HG02981 (cell line): ENCODE data around the gene FAM163B.

Experiments used
- ATAC-seq: cut with Tn5 transposase; IDR thresholded peaks from one replicate; pipeline ENCODE4 v1.9.1; 2021; ENCODE audit warnings: mild to moderate bottlenecking, moderate library complexity; ENCODE audit not compliant: unreplicated experiment

Gene FAM163B

GRCh38 chr9:133616643-133617405 is 7.6 kb upstream of the FAM163B start:
- ATAC-seq = no peak

GRCh38 chr9:133615606-133616188 is 6.5 kb upstream of the FAM163B start:
- ATAC-seq = no peak

GRCh38 chr9:133615186-133615585 is 6.0 kb upstream of the FAM163B start:
- ATAC-seq = no peak

GRCh38 chr9:133614678-133615077 is 5.5 kb upstream of the FAM163B start:
- ATAC-seq = no peak

GRCh38 chr9:133614056-133614455 is 4.9 kb upstream of the FAM163B start:
- ATAC-seq = no peak

- ATAC-seq = no peak
Measured at GRCh38 chr9:133613432-133613831, 4.2 kb upstream of the FAM163B start.

- ATAC-seq = no peak
Measured at GRCh38 chr9:133612816-133613215, 3.6 kb upstream of the FAM163B start.

GRCh38 chr9:133612051-133612450 is 2.9 kb upstream of the FAM163B start:
- no peak for ATAC-seq

GRCh38 chr9:133610845-133611244 is 1.7 kb upstream of the FAM163B start:
- ATAC-seq = no peak

- ATAC-seq = no peak
Measured at GRCh38 chr9:133608889-133609288, 300 bp downstream of the FAM163B start.

GRCh38 chr9:133608382-133608781 is 807 bp downstream of the FAM163B start:
- no peak for ATAC-seq

GRCh38 chr9:133607976-133608375 is 1.2 kb downstream of the FAM163B start:
- no peak for ATAC-seq

GRCh38 chr9:133607381-133607780 is 1.8 kb downstream of the FAM163B start:
- no peak for ATAC-seq

- ATAC-seq = no peak
Measured at GRCh38 chr9:133606708-133607025, 2.5 kb downstream of the FAM163B start.

GRCh38 chr9:133605856-133606707 is 3.1 kb downstream of the FAM163B start:
- no peak for ATAC-seq

- no peak for ATAC-seq
Measured at GRCh38 chr9:133605446-133605845, 3.7 kb downstream of the FAM163B start.

GRCh38 chr9:133604856-133605255 is 4.3 kb downstream of the FAM163B start:
- ATAC-seq = no peak

- no peak for ATAC-seq
Measured at GRCh38 chr9:133604214-133604613, 5.0 kb downstream of the FAM163B start.

GRCh38 chr9:133603135-133603927 is 5.9 kb downstream of the FAM163B start:
- ATAC-seq = no peak

- no peak for ATAC-seq
Measured at GRCh38 chr9:133602277-133602676, 6.9 kb downstream of the FAM163B start.

- ATAC-seq = no peak
Measured at GRCh38 chr9:133601746-133602145, 7.4 kb downstream of the FAM163B start.
